ENCODE results near the gene RABEP2.

DNA sequence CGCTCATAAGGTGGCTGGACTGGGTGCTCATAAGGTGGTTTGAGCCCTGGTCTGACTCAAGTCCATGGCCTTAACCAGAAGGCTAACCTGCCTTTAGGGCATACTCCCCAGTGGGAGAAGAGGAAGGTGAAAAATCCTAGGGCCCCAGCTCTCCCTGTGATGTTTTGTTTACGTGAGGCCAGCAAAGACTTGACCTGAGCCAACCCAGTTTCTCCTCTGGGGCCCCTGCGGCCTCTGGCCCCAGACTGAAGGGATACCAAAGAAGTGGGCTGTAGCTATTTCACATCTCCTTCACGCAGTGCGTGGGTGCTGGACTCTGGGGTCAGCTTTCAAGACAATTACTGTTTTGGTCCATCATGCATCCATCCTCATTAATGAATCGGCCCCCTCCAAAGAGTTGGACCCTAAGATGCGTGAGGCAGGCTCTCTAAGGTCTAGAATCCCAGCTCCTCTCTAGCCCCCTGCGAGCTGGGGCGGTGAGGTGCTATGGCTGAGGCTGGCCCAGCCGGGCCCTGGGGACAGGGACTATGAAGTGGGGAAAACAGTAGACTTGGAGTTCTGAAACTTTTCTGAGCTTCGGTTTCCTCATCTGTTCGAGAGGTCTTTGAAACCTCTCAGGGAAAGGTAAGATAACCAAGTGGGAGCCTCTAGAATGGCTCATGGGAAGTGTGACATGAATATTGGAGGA, 59.9 kb downstream of the RABEP2 start:
- TF ChIP-seq, protein P1, sequence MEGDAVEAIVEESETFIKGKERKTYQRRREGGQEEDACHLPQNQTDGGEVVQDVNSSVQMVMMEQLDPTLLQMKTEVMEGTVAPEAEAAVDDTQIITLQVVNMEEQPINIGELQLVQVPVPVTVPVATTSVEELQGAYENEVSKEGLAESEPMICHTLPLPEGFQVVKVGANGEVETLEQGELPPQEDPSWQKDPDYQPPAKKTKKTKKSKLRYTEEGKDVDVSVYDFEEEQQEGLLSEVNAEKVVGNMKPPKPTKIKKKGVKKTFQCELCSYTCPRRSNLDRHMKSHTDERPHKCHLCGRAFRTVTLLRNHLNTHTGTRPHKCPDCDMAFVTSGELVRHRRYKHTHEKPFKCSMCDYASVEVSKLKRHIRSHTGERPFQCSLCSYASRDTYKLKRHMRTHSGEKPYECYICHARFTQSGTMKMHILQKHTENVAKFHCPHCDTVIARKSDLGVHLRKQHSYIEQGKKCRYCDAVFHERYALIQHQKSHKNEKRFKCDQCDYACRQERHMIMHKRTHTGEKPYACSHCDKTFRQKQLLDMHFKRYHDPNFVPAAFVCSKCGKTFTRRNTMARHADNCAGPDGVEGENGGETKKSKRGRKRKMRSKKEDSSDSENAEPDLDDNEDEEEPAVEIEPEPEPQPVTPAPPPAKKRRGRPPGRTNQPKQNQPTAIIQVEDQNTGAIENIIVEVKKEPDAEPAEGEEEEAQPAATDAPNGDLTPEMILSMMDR (IDR thresholded peaks at IDR 0.05), result no peak
- TF ChIP-seq, protein P2, sequence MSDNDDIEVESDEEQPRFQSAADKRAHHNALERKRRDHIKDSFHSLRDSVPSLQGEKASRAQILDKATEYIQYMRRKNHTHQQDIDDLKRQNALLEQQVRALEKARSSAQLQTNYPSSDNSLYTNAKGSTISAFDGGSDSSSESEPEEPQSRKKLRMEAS (IDR thresholded peaks at IDR 0.05), result no peak
- TF ChIP-seq MAZ (IDR thresholded peaks at IDR 0.05; ENCODE audit: borderline replicate concordance, low read depth, low read length) (no peak), POLR2A (IDR thresholded peaks at IDR 0.05; ENCODE audit: low read length) (no peak), JUN (IDR thresholded peaks at IDR 0.05) (no peak), HDAC2 (IDR thresholded peaks at IDR 0.05) (no peak), ESRRA (IDR thresholded peaks at IDR 0.05; ENCODE audit: borderline replicate concordance, low read length) (no peak), FOSL2 (IDR thresholded peaks at IDR 0.05) (no peak), FOSL2 (CRISPR knock-in tag; IDR thresholded peaks at IDR 0.05) (no peak)
- TF ChIP-seq, protein P3, sequence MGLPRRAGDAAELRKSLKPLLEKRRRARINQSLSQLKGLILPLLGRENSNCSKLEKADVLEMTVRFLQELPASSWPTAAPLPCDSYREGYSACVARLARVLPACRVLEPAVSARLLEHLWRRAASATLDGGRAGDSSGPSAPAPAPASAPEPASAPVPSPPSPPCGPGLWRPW (IDR thresholded peaks at IDR 0.05), result no peak
- TF ChIP-seq, protein P4, sequence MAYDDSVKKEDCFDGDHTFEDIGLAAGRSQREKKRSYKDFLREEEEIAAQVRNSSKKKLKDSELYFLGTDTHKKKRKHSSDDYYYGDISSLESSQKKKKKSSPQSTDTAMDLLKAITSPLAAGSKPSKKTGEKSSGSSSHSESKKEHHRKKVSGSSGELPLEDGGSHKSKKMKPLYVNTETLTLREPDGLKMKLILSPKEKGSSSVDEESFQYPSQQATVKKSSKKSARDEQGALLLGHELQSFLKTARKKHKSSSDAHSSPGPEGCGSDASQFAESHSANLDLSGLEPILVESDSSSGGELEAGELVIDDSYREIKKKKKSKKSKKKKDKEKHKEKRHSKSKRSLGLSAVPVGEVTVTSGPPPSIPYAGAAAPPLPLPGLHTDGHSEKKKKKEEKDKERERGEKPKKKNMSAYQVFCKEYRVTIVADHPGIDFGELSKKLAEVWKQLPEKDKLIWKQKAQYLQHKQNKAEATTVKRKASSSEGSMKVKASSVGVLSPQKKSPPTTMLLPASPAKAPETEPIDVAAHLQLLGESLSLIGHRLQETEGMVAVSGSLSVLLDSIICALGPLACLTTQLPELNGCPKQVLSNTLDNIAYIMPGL (CRISPR knock-in tag; IDR thresholded peaks at IDR 0.05; ENCODE audit: borderline replicate concordance), result no peak

All from A549 (cell line).